AG04449 (cell line): ENCODE results near the gene ACOT2.
"Not testable (repeated sequence)": the region's sequence is repeated elsewhere in the genome, so short reads cannot be mapped to it uniquely, and the experiment has no call there.

ENCODE experiments used
- CTCF ChIA-PET: fragments of 350-600 bp; formaldehyde crosslinking; extraction: SDS; loops from one replicate; lab custom pipeline; 2021; ENCODE audit warnings: antibody characterized with exemption; lab: Yijun Ruan, JAX
- POLR2A ChIA-PET: fragments of 400-600, 350-600 bp; formaldehyde crosslinking; extraction: SDS; loops from one replicate; lab custom pipeline; 2020; ENCODE audit warnings: antibody characterized with exemption, inconsistent platforms; lab: Yijun Ruan, JAX
- DNase-seq: peaks from one replicate; pipeline ENCODE4 v3.0.0-alpha.2; 2010; ENCODE audit warnings: low read depth, low spot score
- H3K4me3 ChIP-seq: 2 replicates; pipeline ENCODE4 v1.5.1; 2011; ENCODE audit warnings: low read depth, mild to moderate bottlenecking, control low read depth, low read length
- TF ChIP-seq, protein P1 (sequence below): IDR thresholded peaks from one replicate; pipeline ENCODE4 v1.5.1; 2011; ENCODE audit warnings: mild to moderate bottlenecking, moderate library complexity, low read length, control low read depth, inconsistent platforms; ENCODE audit not compliant: insufficient read depth; ENCODE audit errors: missing control alignments

ACOT2 gene

DNA sequence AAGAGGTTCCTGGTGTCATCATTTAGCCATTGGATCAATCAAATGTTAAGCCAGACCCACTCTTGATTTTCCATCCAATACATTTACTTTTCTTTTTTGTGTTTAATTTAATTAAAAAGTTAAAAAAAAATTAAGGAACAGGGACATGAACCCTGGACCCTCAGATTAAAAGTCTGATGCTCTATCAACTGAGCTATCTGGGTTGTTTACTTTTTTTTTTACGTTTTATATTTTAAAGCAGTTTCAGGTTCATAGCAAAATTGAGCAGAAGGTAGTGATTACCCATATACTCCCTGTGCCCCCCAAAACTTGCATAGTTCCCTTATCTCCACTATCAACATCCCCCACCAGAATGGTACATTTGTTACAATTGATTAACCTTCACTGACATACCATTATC lies 19.7 kb downstream of the ACOT2 start:
- DNase-seq, result no peak
- POLR2A ChIA-PET, result no interaction called here
- CTCF ChIA-PET, result no interaction called here
- TF ChIP-seq, protein P1, sequence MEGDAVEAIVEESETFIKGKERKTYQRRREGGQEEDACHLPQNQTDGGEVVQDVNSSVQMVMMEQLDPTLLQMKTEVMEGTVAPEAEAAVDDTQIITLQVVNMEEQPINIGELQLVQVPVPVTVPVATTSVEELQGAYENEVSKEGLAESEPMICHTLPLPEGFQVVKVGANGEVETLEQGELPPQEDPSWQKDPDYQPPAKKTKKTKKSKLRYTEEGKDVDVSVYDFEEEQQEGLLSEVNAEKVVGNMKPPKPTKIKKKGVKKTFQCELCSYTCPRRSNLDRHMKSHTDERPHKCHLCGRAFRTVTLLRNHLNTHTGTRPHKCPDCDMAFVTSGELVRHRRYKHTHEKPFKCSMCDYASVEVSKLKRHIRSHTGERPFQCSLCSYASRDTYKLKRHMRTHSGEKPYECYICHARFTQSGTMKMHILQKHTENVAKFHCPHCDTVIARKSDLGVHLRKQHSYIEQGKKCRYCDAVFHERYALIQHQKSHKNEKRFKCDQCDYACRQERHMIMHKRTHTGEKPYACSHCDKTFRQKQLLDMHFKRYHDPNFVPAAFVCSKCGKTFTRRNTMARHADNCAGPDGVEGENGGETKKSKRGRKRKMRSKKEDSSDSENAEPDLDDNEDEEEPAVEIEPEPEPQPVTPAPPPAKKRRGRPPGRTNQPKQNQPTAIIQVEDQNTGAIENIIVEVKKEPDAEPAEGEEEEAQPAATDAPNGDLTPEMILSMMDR, result no peak
- H3K4me3 ChIP-seq, result no peak overlapping the region

DNA sequence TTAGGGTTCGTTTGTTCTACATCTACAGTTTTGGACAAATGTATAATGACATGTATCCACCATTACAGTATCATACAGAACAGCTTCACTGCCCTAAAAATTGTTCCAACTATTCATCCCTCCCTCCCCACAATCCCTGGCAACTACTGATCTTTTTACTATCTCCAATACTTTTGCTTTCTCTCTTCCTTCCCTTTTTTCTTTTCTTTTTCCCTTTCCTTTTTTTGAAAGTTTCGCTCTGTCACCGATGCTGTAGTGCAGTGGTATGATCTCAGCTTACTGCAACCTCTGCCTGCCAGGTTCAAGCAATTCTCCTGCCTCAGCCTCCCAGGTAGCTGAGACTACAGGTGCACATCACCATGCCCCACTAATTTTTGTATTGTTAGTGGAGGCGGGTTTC lies 20.1 kb downstream of the ACOT2 start:
- TF ChIP-seq, protein P1, result no peak
- ChIA-PET CTCF (interaction anchor here (1.2 kb wide), 1 partner anchor 44 kb away, joined by 7 read pairs; no protein-coding TSS in a partner anchor), POLR2A (interaction anchor here (0.6 kb wide), 1 partner anchor 324 kb away, joined by 5 read pairs; no protein-coding TSS in a partner anchor)
- H3K4me3 ChIP-seq, result no peak overlapping the region
- no peak for DNase-seq

DNA sequence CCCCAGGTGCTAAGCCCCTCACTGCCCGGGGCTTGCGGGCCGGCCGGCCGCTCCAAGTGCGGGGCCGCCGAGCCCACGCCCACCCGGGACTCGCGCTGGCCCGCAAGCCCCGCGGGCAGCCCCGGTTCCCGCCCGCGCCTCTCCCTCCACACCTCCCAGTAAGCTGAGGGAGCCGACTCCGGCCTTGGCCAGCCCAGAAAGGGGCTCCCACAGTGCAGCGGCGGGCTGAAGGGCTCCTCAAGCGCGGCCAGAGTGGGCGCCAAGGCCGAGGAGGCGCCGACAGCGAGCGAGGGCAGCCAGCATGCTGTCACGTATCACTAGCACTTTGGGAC lies 21.6 kb downstream of the ACOT2 start:
- POLR2A ChIA-PET, H3K4me3 ChIP-seq, DNase-seq: not testable (repeated sequence)
- CTCF ChIA-PET, result interaction anchor here (1.2 kb wide), 1 partner anchor 20 kb away, joined by 6 read pairs; no protein-coding TSS in a partner anchor

DNA sequence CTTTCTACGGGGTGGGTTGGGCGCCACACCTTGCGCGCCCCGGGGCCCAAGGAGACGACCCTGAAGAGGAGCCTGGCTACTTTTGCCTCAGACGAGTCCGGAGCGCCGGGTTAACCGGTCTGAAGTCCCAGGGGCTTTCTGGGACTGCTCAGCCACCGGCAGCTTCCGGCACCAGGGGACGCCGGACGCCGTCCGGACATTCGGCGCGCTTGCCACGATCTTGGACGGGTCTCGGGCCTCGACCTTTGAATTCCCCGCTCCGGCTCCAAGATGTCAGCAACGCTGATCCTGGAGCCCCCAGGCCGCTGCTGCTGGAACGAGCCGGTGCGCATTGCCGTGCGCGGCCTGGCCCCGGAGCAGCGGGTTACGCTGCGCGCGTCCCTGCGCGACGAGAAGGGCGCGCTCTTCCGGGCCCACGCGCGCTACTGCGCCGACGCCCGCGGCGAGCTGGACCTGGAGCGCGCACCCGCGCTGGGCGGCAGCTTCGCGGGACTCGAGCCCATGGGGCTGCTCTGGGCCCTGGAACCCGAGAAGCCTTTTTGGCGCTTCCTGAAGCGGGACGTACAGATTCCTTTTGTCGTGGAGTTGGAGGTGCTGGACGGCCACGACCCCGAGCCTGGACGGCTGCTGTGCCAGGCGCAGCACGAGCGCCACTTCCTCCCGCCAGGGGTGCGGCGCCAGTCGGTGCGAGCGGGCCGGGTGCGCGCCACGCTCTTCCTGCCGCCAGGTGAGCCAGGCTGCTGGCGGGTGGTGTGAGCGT lies 22.9 kb downstream of the ACOT2 start, which contains the start of gene ACOT4:
Gene ACOT4, plus strand, starts transcription at position 184 of the 760 bp plus-strand sequence. Its CDS starts 87 bp downstream, at position 271.
- TF ChIP-seq, protein P1, result peak; percentile 6
- no peak for DNase-seq
- CTCF ChIA-PET, result interaction anchor here (0.9 to 1.5 kb wide), 2 partner anchors 35 to 41 kb away, joined by 3 read pairs; no protein-coding TSS in a partner anchor
- POLR2A ChIA-PET, result no interaction called here
- H3K4me3 ChIP-seq, result peak within 1 kb of the TSS; percentile 57

DNA sequence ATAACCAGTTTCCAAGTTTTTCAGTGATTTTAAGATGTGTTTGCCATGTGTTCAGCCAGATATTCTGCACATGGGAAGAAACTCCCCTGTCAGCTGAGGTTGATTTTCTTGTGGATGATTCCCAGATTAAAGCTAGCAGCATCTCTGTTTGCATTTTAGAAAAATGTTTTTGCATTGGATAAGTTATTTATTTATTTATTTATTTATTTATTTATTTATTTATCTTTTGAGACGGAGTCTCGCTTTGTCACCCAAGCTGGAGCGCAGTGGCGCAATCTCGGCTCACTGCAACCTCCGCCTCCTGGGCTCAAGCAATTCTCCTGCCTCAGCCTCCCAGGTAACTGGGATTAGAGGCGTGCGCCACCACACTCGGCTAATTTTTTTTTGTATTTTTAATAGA lies 25.5 kb downstream of the ACOT2 start:
- POLR2A ChIA-PET, result interaction anchor here (0.6 kb wide), 1 partner anchor 264 kb away, joined by 4 read pairs; no protein-coding TSS in a partner anchor
- TF ChIP-seq, protein P1, result no peak
- DNase-seq, result no peak
- no peak overlapping the region for H3K4me3 ChIP-seq
- CTCF ChIA-PET, result no interaction called here

DNA sequence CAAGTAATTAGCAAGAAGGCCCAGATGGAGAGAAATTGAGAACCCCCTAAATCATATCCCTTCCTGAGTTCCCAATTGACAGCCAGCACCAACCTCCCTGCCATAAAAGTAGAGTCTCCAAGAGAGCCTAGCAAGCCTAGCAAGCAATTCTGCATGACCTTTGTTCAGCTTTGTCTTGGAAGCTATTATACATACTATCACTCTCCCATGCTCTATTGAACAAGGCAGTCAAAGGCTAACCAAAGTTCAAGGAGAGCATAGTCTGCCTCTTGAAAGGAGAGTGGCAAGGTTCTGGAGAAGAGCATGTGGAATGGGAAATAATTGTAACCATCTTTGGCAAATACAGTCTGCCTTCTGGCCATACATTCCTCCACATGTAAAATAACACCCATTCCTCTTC lies 30.5 kb downstream of the ACOT2 start:
- no peak for DNase-seq
- TF ChIP-seq, protein P1, result no peak
- ChIA-PET CTCF (no interaction called here), POLR2A (no interaction called here)
- H3K4me3 ChIP-seq, result no peak overlapping the region

DNA sequence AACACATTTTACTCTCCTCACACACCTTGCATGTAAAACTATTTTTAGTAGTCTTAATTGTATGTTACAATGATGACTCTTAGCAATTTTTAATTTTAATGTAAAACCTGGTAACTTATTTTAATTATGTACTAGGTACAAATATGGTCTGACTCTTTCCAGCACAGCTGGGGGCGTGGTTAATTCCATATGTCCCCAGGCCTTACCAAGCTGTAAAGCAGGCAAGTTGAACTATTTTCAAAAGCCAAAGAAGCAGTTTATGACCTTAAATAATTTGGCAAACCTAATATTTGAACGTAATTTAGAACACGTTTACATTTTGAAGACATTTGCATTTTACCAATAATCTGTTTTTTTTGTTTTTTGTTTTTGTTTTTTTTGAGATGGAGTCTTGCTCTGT lies 34.0 kb downstream of the ACOT2 start:
- H3K4me3 ChIP-seq, result no peak overlapping the region
- no peak for DNase-seq
- ChIA-PET POLR2A (no interaction called here), CTCF (no interaction called here)
- TF ChIP-seq, protein P1, result no peak
